ENCODE measurements around the gene ILKAP. TPM values are rescaled to one million over a fixed set of nuclear protein-coding genes. Genes with fewer than 3 reads are reported as not detected.

ILKAP gene
- total and polyA plus RNA-seq, 2 donors (not counting 1 experiment from before 2014, with no cell fraction given), result 27.9 to 31.3 TPM

DNA sequence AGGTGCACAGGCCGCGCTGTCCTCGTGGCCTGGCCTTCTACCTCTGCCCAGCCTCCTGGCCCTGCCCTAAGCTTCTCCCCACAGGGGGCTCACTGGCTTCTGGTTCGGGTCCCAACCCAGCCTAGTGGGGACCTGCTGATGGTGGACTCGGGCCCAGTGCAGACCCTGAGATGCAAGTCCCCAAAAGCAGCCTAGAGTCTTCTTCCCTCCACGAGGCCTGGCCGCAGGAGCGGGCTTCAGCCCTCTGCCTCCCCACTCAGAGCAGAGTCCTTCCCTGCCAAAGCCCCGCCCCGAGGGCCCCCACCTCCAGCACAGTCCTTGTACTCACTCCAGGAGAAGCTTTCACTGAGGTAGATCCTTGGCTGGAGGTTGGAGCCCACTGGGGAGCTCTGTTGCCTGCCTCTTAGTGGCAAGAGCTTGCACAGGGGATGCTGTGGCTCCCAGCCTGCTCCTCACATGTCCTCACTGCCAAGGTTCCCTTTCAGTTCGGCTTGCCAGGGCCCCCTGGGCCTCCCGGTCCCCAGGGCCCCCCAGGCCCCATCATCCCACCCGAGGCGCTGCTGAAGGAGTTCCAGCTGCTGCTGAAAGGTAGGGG is 41.1 kb downstream of the ILKAP start:
- H3K79me2 ChIP-seq (ENCODE audit: control insufficient read depth, insufficient read depth, low read length), result no peaks in the 10 kb centered on the region
- no peak overlapping the region for H3K4me2 ChIP-seq (ENCODE audit: extremely low read depth, insufficient read depth, low read length)
- no peaks in the 10 kb centered on the region for H3K9me3 ChIP-seq (ENCODE audit: control insufficient read depth, insufficient read depth, low read depth, low read length)

DNA sequence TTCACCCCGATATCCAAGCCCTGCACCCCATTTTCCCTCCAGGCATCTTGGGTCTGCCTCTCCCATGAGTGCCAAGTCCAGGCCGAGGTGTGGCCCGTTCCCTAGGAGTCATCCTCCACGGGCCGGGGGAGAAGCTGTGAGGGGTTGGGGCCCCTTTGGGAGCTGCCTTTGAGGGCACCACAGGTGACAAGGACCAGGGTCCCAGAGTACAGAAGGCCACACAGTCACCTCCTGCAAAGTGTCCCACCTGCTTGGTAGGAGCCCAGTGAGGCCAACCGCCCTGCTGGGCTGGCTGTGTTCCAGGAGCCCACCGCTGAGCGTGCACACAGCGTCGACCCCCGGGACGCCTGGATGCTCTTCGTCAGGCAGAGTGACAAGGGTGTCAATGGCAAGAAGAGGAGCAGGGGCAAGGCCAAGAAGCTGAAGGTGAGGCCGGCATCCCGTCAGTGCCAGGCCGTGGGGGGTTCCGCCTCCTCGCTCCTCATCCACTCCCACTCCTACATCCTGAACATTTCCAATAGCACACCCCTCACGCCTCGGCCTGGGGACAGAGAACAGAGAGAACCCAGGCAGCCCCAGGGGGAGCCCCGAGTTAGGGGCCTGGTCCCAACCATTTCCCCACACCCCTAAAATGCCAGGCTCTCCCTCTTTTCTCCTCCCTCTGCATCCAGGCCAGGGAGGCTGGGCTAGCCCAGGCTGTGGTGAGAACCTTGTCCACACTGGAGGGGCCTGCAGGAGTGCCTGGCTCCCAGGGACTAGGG is 42.0 kb downstream of the ILKAP start:
- TF ChIP-seq, protein P1, sequence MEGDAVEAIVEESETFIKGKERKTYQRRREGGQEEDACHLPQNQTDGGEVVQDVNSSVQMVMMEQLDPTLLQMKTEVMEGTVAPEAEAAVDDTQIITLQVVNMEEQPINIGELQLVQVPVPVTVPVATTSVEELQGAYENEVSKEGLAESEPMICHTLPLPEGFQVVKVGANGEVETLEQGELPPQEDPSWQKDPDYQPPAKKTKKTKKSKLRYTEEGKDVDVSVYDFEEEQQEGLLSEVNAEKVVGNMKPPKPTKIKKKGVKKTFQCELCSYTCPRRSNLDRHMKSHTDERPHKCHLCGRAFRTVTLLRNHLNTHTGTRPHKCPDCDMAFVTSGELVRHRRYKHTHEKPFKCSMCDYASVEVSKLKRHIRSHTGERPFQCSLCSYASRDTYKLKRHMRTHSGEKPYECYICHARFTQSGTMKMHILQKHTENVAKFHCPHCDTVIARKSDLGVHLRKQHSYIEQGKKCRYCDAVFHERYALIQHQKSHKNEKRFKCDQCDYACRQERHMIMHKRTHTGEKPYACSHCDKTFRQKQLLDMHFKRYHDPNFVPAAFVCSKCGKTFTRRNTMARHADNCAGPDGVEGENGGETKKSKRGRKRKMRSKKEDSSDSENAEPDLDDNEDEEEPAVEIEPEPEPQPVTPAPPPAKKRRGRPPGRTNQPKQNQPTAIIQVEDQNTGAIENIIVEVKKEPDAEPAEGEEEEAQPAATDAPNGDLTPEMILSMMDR (conservative IDR thresholded peaks at IDR 0.05 in 1 of 2, IDR thresholded peaks at IDR 0.05 in 1 of 2; ENCODE audit: low read depth in 1 of 2, low read length in 2 of 2), result no peak
- TF ChIP-seq EZH2 (IDR thresholded peaks at IDR 0.05; ENCODE audit: low read length, missing control alignments), result no peak
- H3K27ac ChIP-seq (ENCODE audit: insufficient read depth, low read length), result peak overlapping the region; percentile 37
- no peaks in the 10 kb centered on the region for H3K36me3 ChIP-seq (ENCODE audit: control insufficient read depth, insufficient read depth, low read length)
- DNase-seq (ENCODE audit: low read depth in 2 of 2), result no peak
- no peak overlapping the region for H3K4me3 ChIP-seq (replicated peaks in 1 of 4; ENCODE audit: control extremely low read depth in 1 of 4, insufficient read depth in 1 of 4, low read depth in 3 of 4, low read length in 4 of 4)
- no peak overlapping the region for H3K9ac ChIP-seq (ENCODE audit: insufficient read depth, low read length)
- no peaks in the 10 kb centered on the region for H4K20me1 ChIP-seq (ENCODE audit: control insufficient read depth, extremely low read depth, insufficient read depth, low read length)
- H3K4me1 ChIP-seq (ENCODE audit: control insufficient read depth, extremely low read depth, insufficient read depth, low read length), result peaks cover 14% of the 10 kb centered on the region
- H3K9me3 ChIP-seq (ENCODE audit: control insufficient read depth, insufficient read depth, low read depth, low read length), result no peaks in the 10 kb centered on the region
- H3K79me2 ChIP-seq (ENCODE audit: control insufficient read depth, insufficient read depth, low read length), result no peaks in the 10 kb centered on the region
- H2AFZ ChIP-seq (ENCODE audit: low read length), result no peak overlapping the region
- H3K4me2 ChIP-seq (ENCODE audit: extremely low read depth, insufficient read depth, low read length), result no peak overlapping the region
- H3K27me3 ChIP-seq (ENCODE audit: control insufficient read depth, insufficient read depth, low read length), result no peaks in the 10 kb centered on the region

More for the DNA sequence above, 41.1 kb downstream of the ILKAP start:
- Histone ChIP-seq H3K4me1 (ENCODE audit: control insufficient read depth, extremely low read depth, insufficient read depth, low read length) (peaks cover 14% of the 10 kb centered on the region), H3K9ac (ENCODE audit: insufficient read depth, low read length) (no peak overlapping the region), H3K27me3 (ENCODE audit: control insufficient read depth, insufficient read depth, low read length) (no peaks in the 10 kb centered on the region), H4K20me1 (ENCODE audit: control insufficient read depth, extremely low read depth, insufficient read depth, low read length) (no peaks in the 10 kb centered on the region), H3K36me3 (ENCODE audit: control insufficient read depth, insufficient read depth, low read length) (no peaks in the 10 kb centered on the region), H3K27ac (ENCODE audit: insufficient read depth, low read length) (no peak overlapping the region), H2AFZ (ENCODE audit: low read length) (no peak overlapping the region), H3K4me3 (replicated peaks in 1 of 4; ENCODE audit: control extremely low read depth in 1 of 4, insufficient read depth in 1 of 4, low read depth in 3 of 4, low read length in 4 of 4) (no peak overlapping the region)
- DNase-seq (ENCODE audit: low read depth in 2 of 2), result no peak
- TF ChIP-seq EZH2 (IDR thresholded peaks at IDR 0.05; ENCODE audit: low read length, missing control alignments), result no peak
- TF ChIP-seq, protein P1 (conservative IDR thresholded peaks at IDR 0.05 in 1 of 2, IDR thresholded peaks at IDR 0.05 in 1 of 2; ENCODE audit: low read depth in 1 of 2, low read length in 2 of 2), result no peak

DNA sequence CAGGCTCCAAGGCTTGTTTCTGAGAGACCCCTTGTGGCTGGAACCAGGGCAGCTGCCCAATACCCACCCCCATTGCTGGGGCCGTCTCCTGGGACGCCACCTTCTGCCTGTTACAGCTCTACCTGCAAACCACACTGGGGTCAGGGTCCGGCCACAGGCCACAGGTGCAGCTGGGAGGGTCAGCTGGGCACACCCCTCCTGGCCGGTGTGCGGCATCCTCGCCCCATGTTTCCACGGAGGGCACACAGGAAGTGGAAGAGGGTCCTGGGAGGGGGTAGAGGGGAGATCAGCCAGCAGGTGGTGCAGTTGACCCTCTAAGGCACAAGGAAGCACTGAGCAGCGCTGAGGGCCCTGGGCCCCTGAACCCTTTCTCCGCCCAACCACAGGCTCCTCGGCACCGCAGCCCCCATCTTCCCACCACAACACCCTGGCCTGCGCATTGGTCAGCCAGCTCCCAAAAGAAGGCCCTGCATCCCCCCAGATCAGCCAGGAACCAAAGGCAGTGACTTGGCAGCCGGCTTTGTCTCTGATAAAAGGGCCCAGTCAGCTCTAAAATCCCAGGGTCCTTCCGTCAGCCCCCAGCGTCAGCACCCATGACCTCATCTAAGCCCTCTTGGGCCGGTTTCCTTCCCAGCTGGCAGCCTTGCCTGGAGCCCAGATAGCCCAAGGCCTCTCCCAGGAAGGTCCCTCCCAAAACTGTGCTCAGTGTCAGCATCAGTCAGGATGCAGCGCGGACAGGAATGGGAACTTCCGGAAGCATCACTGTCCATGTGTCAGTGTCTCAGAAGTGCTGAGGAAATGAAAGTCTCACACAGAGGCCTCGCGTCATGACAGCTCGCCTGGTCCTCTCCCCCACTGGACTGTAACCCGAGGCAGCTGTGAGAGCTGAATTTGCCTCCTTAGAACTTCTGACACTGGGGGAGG is 43.0 kb downstream of the ILKAP start:
- H2AFZ ChIP-seq (ENCODE audit: low read length), result peak overlapping the region; percentile 2
- H3K27ac ChIP-seq (ENCODE audit: insufficient read depth, low read length), result peak overlapping the region; percentile 37
- no peak overlapping the region for H3K4me2 ChIP-seq (ENCODE audit: extremely low read depth, insufficient read depth, low read length)
- H3K27me3 ChIP-seq (ENCODE audit: control insufficient read depth, insufficient read depth, low read length), result no peaks in the 10 kb centered on the region
- peak in 1 of 2 donors; percentile 51 for DNase-seq (ENCODE audit: low read depth in 2 of 2)
- H4K20me1 ChIP-seq (ENCODE audit: control insufficient read depth, extremely low read depth, insufficient read depth, low read length), result no peaks in the 10 kb centered on the region
- no peaks in the 10 kb centered on the region for H3K79me2 ChIP-seq (ENCODE audit: control insufficient read depth, insufficient read depth, low read length)
- H3K4me3 ChIP-seq (replicated peaks in 1 of 4; ENCODE audit: control extremely low read depth in 1 of 4, insufficient read depth in 1 of 4, low read depth in 3 of 4, low read length in 4 of 4), result no peak overlapping the region
- peaks cover 18% of the 10 kb centered on the region for H3K4me1 ChIP-seq (ENCODE audit: control insufficient read depth, extremely low read depth, insufficient read depth, low read length)
- no peaks in the 10 kb centered on the region for H3K36me3 ChIP-seq (ENCODE audit: control insufficient read depth, insufficient read depth, low read length)
- H3K9ac ChIP-seq (ENCODE audit: insufficient read depth, low read length), result peak overlapping the region; percentile 59
- H3K9me3 ChIP-seq (ENCODE audit: control insufficient read depth, insufficient read depth, low read depth, low read length), result no peaks in the 10 kb centered on the region
- TF ChIP-seq, protein P1 (conservative IDR thresholded peaks at IDR 0.05 in 1 of 2, IDR thresholded peaks at IDR 0.05 in 1 of 2; ENCODE audit: low read depth in 1 of 2, low read length in 2 of 2), result peak; percentile 5 to 49
- no peak for TF ChIP-seq EZH2 (IDR thresholded peaks at IDR 0.05; ENCODE audit: low read length, missing control alignments)

Data from fibroblast of lung (primary cell).